Large intestine (tissue), 3 donors: Measurements from ENCODE around the gene MACO1. TPM values are rescaled to one million over a fixed set of nuclear protein-coding genes. Genes with fewer than 3 reads are reported as not detected.

Source experiments
- DNase-seq, 2 donors: peaks; one replicate each; pipeline versions ENCODE4 v3.0.0 to v3.0.0-alpha.2; 2013
- H3K27ac ChIP-seq: one replicate; pipeline ENCODE4 v1.5.1; 2013; ENCODE audit warnings: low read length
- H3K27me3 ChIP-seq: 2 replicates; pipeline ENCODE4 v1.6.1; 2013; ENCODE audit warnings: low read length; ENCODE audit not compliant: control insufficient read depth, insufficient read depth
- H3K36me3 ChIP-seq: 2 replicates; pipeline ENCODE4 v1.6.1; 2013; ENCODE audit warnings: low read length; ENCODE audit not compliant: control insufficient read depth, insufficient read depth
- H3K4me1 ChIP-seq: one replicate; pipeline ENCODE4 v1.6.1; 2013; ENCODE audit warnings: low read length; ENCODE audit not compliant: control insufficient read depth, insufficient read depth
- H3K4me3 ChIP-seq: one replicate; pipeline ENCODE4 v1.5.1; 2013; ENCODE audit warnings: low read length
- H3K9me3 ChIP-seq: one replicate; pipeline ENCODE4 v1.6.1; 2013; ENCODE audit warnings: mild to moderate bottlenecking, low read depth, low read length, moderate library complexity; ENCODE audit not compliant: control insufficient read depth
- WGBS: methylation state at CpG from one replicate; pipeline ENCODE4 v1.1.5; 2013; ENCODE audit warnings: low lambda C conversion rate; ENCODE audit not compliant: insufficient coverage; 5-methylcytosine and 5-hydroxymethylcytosine counted together
- polyA plus RNA-seq: library from polyadenylated mRNA; unstranded; fragments of 120-200 nt; gene quantifications from one replicate; pipeline ENCODE4 v1.2.1, GENCODE V29; 2013

The MACO1 gene
- polyA plus RNA-seq, 1 donor: 17.5 TPM

DNA sequence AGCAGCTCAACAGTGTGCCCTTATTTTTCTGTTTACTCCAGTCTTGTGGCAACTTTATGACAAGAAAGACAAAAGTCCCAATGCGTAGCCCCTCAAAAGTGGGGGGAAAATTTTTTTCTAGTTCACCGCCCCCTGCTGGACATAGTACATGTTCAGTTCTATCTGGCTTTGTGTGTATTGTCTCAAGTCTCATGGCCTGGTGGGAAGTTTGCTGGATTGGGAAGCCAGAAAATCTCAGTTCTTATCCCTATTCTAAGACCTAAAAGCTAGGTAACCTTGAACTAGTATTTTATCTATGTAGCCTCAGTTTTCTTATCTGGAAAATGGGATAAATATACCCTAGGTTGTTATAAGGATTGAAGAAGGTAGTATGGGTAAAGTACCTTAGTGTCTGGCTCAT, 56.9 kb downstream of the MACO1 start:
- no peaks in the 10 kb centered on the region for H3K27me3 ChIP-seq
- DNase-seq: no peak
- H3K4me3 ChIP-seq: no peak overlapping the region
- H3K36me3 ChIP-seq: peaks cover 43% of the 10 kb centered on the region
- H3K9me3 ChIP-seq: no peaks in the 10 kb centered on the region
- WGBS: no CpG with 5 or more reads among the region's 2 CpGs
- H3K4me1 ChIP-seq: no peaks in the 10 kb centered on the region
- H3K27ac ChIP-seq: no peak overlapping the region

DNA sequence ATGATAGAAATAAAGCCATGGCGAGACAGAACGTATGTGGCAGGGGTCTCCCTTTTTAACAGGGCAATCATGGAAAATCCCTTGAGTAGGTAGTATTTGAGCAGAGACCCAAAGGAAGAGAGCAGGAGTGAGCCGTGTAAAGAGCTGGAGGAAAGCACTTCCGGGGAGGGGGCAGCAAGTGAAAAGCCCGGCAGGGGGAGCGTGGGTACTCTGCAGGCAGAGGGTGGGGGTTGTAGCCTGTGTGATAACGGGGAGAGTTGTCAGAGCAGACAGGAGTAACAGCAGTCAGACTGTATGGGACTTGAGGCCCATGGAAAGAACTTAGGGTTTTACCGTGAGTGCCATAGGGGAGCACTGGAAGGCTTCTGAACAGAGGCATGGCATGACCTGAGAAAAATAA, 61.6 kb downstream of the MACO1 start:
- Histone ChIP-seq H3K4me3 (no peak overlapping the region), H3K27ac (no peak overlapping the region), H3K4me1 (no peaks in the 10 kb centered on the region), H3K27me3 (no peaks in the 10 kb centered on the region), H3K9me3 (no peaks in the 10 kb centered on the region), H3K36me3 (peaks cover 47% of the 10 kb centered on the region)
- DNase-seq: no peak
- WGBS: 100% methylated on average over 1 of the region's 8 CpGs

DNA sequence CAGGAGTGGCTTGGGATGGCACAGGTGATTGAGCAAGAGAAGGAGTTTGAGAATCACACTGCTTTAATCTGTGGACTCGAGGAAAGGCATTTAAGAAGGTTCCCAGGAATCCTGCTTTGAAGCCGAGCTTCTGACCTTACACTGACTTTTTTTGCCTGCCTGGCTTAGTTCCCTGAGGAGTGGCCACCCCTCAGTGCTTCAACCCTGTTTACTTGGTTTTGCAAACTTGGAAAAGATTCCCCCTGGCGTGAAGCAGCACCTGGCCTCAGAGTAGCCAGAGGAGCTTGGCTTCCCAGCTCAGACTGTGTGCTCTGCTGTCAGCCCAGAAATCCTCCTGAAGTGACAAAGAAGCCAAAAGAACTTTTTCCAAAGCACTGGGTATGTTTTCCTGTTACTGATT, 64.3 kb downstream of the MACO1 start:
- Histone ChIP-seq H3K36me3 (peaks cover 54% of the 10 kb centered on the region), H3K27ac (no peak overlapping the region), H3K4me1 (peaks cover 1% of the 10 kb centered on the region), H3K27me3 (no peaks in the 10 kb centered on the region), H3K9me3 (no peaks in the 10 kb centered on the region), H3K4me3 (no peak overlapping the region)
- no peak for DNase-seq
- WGBS: no CpG with 5 or more reads among the region's 3 CpGs

DNA sequence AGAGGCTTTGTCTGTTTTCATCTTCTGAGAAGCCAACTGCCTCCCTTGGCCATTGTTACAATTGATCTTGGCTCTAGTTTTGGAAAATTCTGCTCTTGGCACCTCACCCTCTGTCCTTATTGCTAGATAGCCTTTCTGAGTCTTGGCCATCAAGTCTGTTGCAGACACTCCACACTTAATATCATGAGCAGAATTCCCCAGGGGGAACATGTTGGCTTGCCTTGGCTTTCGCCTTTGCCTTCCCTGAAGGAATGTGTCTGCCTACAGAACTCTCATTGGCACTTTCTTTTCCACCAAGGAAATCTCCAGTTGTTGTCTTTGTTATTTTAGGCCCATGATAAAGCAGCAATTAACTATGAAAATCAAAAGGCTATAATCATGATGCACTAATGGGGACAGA, 70.0 kb downstream of the MACO1 start:
- no peak overlapping the region for H3K4me3 ChIP-seq
- peaks cover 25% of the 10 kb centered on the region for H3K36me3 ChIP-seq
- H3K9me3 ChIP-seq: no peaks in the 10 kb centered on the region
- no peaks in the 10 kb centered on the region for H3K27me3 ChIP-seq
- no CpG with 5 or more reads among the region's 1 CpG for WGBS
- no peak for DNase-seq
- peaks cover 41% of the 10 kb centered on the region for H3K4me1 ChIP-seq
- peak overlapping the region; percentile 63 for H3K27ac ChIP-seq

DNA sequence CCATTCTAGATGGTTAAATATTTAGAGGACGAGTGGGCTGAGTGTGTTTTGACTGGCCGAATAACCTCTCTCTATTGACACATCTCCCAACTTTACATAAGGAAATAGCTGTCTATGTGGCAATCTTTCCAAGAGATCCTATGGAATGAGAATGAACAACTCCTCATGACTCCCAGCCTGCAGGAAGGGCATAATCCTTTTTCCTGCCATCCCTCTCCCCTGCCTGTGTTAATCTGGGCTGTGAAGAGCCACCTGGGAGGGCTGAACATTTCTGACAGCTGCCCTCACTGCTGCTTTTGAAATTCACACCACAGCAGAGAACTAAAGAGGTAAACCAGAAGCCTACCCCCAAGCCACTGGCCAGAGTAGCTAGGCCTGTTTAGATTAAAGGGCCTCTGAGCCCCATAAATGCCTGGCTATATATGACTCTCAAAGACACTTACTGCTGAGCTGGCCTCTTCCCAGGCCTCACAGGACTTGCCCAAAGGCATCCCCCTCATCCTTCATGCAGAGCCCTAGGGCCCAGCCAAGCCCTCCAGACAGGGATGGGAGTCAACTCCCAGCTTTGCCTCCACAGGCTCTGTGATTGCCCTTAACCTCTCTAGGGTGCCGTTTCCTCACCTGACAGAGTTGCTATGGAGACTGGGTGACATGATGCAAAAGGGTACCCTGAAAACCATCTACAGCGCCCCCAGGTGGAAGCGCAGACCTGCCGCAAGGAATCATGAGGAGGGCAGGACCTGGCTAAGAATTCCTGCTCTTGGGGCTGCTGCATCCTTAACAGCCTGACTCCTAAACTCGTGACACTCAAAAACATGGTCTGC, 70.8 kb downstream of the MACO1 start:
- Histone ChIP-seq H3K27ac (peak overlapping the region; percentile 87), H3K27me3 (no peaks in the 10 kb centered on the region), H3K9me3 (no peaks in the 10 kb centered on the region), H3K4me3 (no peak overlapping the region), H3K4me1 (peaks cover 47% of the 10 kb centered on the region), H3K36me3 (peaks cover 20% of the 10 kb centered on the region)
- no CpG with 5 or more reads among the region's 7 CpGs for WGBS
- DNase-seq: peak; percentile 85 to 93

DNA sequence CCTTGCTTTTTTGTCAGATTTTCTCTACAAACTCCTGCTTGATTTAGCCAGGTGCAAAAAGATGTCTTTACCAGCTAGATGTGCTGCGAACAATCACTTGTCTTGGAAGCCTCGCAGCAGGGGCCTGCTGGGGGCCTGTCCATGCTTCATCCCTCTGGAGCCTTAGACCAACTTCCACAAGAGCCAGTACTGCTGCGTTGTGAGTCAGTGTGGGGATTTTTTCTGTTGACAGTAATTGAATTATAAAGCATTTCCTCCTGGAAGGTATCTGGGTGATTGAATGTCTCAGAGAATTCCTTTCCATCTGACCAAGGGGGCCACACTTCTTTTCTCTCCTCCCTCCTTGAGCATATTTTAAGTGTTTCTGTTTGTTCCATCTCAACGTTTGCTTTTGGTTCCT, 72.3 kb downstream of the MACO1 start:
- Histone ChIP-seq H3K27me3 (no peaks in the 10 kb centered on the region), H3K27ac (peak overlapping the region; percentile 87), H3K9me3 (no peaks in the 10 kb centered on the region), H3K4me1 (peaks cover 47% of the 10 kb centered on the region), H3K36me3 (peaks cover 10% of the 10 kb centered on the region), H3K4me3 (no peak overlapping the region)
- DNase-seq: no peak
- 100% methylated on average over 1 of the region's 4 CpGs for WGBS

DNA sequence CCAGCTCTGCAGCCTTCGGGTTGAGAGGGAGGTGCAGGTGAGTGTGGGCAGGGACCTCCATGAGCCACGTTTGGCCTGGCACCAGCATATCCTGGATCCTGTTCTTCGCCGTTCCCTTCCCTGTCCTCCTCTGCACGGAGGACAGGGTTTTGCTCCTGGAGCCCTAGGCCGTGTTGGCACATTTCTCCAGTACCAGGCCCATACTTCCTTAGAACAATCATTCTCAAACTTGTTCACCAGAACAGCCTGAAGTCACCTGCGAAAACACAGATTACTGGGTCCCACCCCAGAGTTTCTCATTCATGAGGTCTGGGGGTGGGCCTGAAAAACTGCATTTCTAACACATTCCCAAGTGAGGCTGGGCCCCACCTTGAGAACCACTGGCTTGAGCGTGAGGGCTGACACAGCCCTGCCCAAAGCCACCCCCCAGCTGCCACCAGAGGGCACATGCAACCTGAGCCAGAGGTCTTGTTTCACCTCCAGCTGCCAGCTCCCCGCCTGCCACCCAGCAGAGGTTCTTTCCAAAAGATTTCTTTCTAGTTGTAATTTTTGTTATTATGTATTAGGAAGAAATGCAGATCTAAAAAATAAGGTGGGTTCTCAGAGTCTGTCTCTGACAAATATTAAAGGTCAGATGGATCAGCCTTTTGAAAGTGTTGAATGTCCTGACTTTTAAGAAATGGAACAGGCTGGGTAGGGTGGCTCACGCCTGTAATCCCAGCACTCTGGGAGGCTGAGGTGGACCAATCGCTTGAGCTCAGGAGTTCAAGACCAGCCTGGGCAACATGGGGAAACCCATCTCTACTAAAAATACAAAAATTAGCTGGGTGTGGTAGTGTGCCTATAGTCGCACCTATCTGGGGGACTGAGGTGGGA, 73.1 kb downstream of the MACO1 start:
- no peaks in the 10 kb centered on the region for H3K27me3 ChIP-seq
- H3K9me3 ChIP-seq: no peaks in the 10 kb centered on the region
- H3K4me3 ChIP-seq: no peak overlapping the region
- H3K4me1 ChIP-seq: peaks cover 47% of the 10 kb centered on the region
- H3K27ac ChIP-seq: no peak overlapping the region
- peaks cover 4% of the 10 kb centered on the region for H3K36me3 ChIP-seq
- WGBS: no CpG with 5 or more reads among the region's 12 CpGs
- DNase-seq: peak; percentile 34 to 57

DNA sequence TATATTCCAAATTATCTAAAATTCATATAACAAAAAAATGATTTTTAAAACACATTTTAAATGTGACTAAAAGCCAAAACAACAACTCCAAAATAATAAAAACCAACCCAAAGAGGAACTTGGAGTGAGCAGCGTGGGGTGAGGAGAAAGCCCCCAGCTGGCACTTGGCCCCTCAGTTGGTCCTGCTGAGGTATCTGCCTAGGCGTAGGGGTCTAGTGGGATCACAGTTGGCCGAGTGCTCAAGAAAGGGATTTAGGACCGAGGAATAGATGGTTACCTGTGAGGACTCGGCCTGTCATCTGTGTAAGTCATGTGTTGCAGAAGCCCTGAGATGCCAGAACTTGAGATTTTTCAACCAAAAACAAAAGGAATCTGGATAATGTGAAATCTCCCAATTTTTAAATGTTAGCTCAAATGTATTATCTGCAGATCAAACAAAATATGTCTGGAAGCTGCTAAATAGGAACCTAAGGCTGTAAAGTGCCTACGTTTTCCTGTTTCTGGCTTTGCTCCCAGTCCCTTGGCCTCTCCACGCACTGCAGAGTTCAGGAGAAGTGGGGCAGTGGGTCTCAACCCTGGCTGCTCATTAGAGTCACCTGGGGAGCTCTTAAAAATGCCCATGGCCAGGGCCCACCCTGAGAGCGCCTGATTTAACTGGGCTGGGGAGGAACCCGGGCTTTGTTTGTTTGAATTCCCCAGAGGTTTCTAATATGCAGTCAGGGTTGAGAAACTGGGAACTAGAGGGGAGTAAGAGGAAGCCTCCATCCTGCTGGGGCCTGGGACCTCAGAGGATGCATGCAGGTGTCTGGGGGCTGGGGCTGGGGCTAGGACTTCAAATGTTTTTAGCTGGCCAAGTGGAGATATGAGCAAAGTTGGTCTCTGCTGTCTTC, 74.3 kb downstream of the MACO1 start:
- Histone ChIP-seq H3K27ac (no peak overlapping the region), H3K36me3 (no peaks in the 10 kb centered on the region), H3K4me1 (peaks cover 45% of the 10 kb centered on the region), H3K9me3 (no peaks in the 10 kb centered on the region), H3K4me3 (no peak overlapping the region), H3K27me3 (no peaks in the 10 kb centered on the region)
- DNase-seq: no peak
- WGBS: no CpG with 5 or more reads among the region's 9 CpGs

DNA sequence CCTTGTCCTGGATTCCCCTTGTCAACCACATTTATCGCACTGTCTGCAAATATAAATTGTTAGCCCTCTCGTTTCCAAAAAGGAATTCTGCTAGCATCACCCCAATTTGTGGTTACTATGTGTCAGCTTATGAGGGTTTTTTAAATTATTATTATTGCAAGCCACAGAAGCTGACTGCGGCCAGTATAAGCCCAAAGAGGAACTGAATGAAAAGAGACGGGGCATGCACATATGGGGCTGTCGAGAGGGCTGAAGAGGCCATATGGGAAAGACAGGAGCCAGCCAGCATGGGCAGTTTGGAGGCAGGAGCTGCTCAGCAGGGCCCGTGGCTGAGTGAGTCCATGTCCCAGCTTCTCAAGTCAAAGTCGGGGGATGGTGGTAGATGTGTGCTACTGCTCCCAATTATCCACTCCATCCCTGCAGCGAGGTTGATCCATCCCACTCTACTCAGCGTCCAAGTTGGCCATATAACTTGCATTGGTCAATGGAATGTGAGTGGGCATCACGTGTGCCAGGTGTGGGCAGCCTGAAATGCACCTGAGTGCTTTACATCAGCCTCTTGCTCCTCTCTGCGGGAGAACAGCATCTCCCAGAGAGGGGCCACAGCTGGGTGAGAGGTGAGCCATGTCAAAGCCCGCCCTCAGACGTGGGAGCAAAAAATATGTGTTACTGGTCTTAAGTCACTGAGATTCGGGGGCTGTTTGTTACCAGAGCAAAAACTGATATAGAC, 75.1 kb downstream of the MACO1 start:
- no peaks in the 10 kb centered on the region for H3K27me3 ChIP-seq
- no peak overlapping the region for H3K27ac ChIP-seq
- H3K4me3 ChIP-seq: no peak overlapping the region
- WGBS: 100% methylated on average over 2 of the region's 14 CpGs
- DNase-seq: no peak
- peaks cover 37% of the 10 kb centered on the region for H3K4me1 ChIP-seq
- no peaks in the 10 kb centered on the region for H3K9me3 ChIP-seq
- no peaks in the 10 kb centered on the region for H3K36me3 ChIP-seq
